HepG2 (cell line): Measurements from ENCODE around the gene FAM193A.

ENCODE experiments used
- GMEB2 ChIP-seq: IDR thresholded peaks from 2 replicates; pipeline ENCODE4 v1.6.1; 2016; ENCODE audit warnings: missing biosample characterization, missing genetic modification reagents, low read depth
- IRF2 ChIP-seq: IDR thresholded peaks from 2 replicates; pipeline ENCODE4 v1.6.1; 2018; ENCODE audit warnings: missing genetic modification reagents, missing compliant biosample characterization
- NR2F6 ChIP-seq, 2 experiments: IDR thresholded peaks; 2 replicates each; pipeline ENCODE4 v1.6.1; 2016; ENCODE audit warnings: antibody characterized with exemption in 1 of 2, mild to moderate bottlenecking in 1 of 2
- SP2 ChIP-seq: sonication (generic); formaldehyde crosslinking; IDR thresholded peaks from 2 replicates; pipeline ENCODE4 v1.5.1; 2020; ENCODE audit warnings: mild to moderate bottlenecking, missing genetic modification reagents
- ZKSCAN1 ChIP-seq: fragments of 150-350 bp; IDR thresholded peaks from 2 replicates; pipeline ENCODE4 v1.6.1; 2014; ENCODE audit warnings: low read length
- ZNF136 ChIP-seq: sonication (generic); formaldehyde crosslinking; IDR thresholded peaks from 2 replicates; pipeline ENCODE4 v1.8.1; 2022; ENCODE audit warnings: low read depth, mild to moderate bottlenecking, moderate library complexity, missing genetic modification reagents
- ZNF232 ChIP-seq: sonication (generic); formaldehyde crosslinking; IDR thresholded peaks from 2 replicates; pipeline ENCODE4 v1.4.0; 2020; ENCODE audit warnings: missing genetic modification reagents, borderline replicate concordance
- ZNF75D ChIP-seq: sonication (generic); formaldehyde crosslinking; IDR thresholded peaks from 2 replicates; pipeline ENCODE4 v1.8.1; 2023; ENCODE audit warnings: missing genetic modification reagents, mild to moderate bottlenecking, borderline replicate concordance
- TF ChIP-seq, protein P1 (sequence below), 2 experiments: sonication (generic) in 1 of 2; formaldehyde crosslinking in 1 of 2; IDR thresholded peaks; 2 replicates each; pipeline versions ENCODE4 v1.5.1 to v1.6.1; 2011 to 2020; ENCODE audit warnings: borderline replicate concordance in 1 of 2, low read depth in 1 of 2, low read length in 1 of 2, mild to moderate bottlenecking in 1 of 2, missing genetic modification reagents in 1 of 2, moderate library complexity in 1 of 2
- TF ChIP-seq, protein P2 (sequence below): sonication (generic); formaldehyde crosslinking; IDR thresholded peaks from 2 replicates; pipeline ENCODE4 v1.5.0; 2020; ENCODE audit warnings: mild to moderate bottlenecking, missing genetic modification reagents, moderate library complexity

- no peak for TF ChIP-seq GMEB2
- TF ChIP-seq, protein P1, sequence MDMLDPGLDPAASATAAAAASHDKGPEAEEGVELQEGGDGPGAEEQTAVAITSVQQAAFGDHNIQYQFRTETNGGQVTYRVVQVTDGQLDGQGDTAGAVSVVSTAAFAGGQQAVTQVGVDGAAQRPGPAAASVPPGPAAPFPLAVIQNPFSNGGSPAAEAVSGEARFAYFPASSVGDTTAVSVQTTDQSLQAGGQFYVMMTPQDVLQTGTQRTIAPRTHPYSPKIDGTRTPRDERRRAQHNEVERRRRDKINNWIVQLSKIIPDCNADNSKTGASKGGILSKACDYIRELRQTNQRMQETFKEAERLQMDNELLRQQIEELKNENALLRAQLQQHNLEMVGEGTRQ (IDR thresholded peaks at IDR 0.05; ENCODE audit: low read depth, low read length): no peak
- TF ChIP-seq, protein P1 (CRISPR knock-in tag; IDR thresholded peaks at IDR 0.05; ENCODE audit: borderline replicate concordance): no peak
- no peak for TF ChIP-seq ZNF136 (CRISPR knock-in tag)
- no peak for TF ChIP-seq SP2 (CRISPR knock-in tag)
- TF ChIP-seq NR2F6 (IDR thresholded peaks at IDR 0.05): no peak
- TF ChIP-seq NR2F6 (CRISPR knock-in tag; IDR thresholded peaks at IDR 0.05): no peak
- TF ChIP-seq ZNF75D: no peak
- TF ChIP-seq IRF2 (CRISPR knock-in tag): no peak
- no peak for TF ChIP-seq ZKSCAN1
- no peak for TF ChIP-seq ZNF232 (CRISPR knock-in tag)
- TF ChIP-seq, protein P2, sequence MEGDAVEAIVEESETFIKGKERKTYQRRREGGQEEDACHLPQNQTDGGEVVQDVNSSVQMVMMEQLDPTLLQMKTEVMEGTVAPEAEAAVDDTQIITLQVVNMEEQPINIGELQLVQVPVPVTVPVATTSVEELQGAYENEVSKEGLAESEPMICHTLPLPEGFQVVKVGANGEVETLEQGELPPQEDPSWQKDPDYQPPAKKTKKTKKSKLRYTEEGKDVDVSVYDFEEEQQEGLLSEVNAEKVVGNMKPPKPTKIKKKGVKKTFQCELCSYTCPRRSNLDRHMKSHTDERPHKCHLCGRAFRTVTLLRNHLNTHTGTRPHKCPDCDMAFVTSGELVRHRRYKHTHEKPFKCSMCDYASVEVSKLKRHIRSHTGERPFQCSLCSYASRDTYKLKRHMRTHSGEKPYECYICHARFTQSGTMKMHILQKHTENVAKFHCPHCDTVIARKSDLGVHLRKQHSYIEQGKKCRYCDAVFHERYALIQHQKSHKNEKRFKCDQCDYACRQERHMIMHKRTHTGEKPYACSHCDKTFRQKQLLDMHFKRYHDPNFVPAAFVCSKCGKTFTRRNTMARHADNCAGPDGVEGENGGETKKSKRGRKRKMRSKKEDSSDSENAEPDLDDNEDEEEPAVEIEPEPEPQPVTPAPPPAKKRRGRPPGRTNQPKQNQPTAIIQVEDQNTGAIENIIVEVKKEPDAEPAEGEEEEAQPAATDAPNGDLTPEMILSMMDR (CRISPR knock-in tag): no peak
Observed at GRCh38 chr4:2587213-2587823, 50.9 kb downstream of the FAM193A start.
